IMR-90 (cell line): Measurements from ENCODE around the gene DPF1. TPM values are rescaled to one million over a fixed set of nuclear protein-coding genes. Genes with fewer than 3 reads are reported as not detected.
A peak's percentile ranks its signal among the peaks of the same experiment; 100 is the strongest.

ENCODE experiments used
- ATAC-seq: fragments of 200-7000 bp; cut with Tn5 transposase; 2 replicates; pipeline ENCODE4 v1.9.1; 2020; ENCODE audit warnings: low read depth, mild to moderate bottlenecking, moderate library complexity
- BruUV-seq: library from RNA; stranded (reverse); fragments of 400-500 nt; replicated peaks from 2 replicates; lab custom pipeline; 2021; lab: Mats Ljungman, UMichigan
- CTCF ChIA-PET: fragments of 300-600 bp; formaldehyde crosslinking; extraction: SDS; loops from one replicate; lab custom pipeline; 2021; ENCODE audit warnings: antibody characterized with exemption; lab: Yijun Ruan, JAX
- POLR2A ChIA-PET: fragments of 300-600 bp; sonication (Branson Sonifier 250); formaldehyde crosslinking; loops from one replicate; lab custom pipeline; 2022; ENCODE audit warnings: antibody characterized with exemption; ENCODE audit not compliant: unreplicated experiment; lab: Charles Lee
- DNase-seq: peaks from one replicate; pipeline ENCODE4 v3.0.0; 2013
- H2AFZ ChIP-seq: replicated peaks from 2 replicates; pipeline ENCODE3; 2013; ENCODE audit warnings: low read length, mild to moderate bottlenecking; ENCODE audit not compliant: poor library complexity
- H2AK5ac ChIP-seq: 2 replicates; pipeline ENCODE4 v1.6.1; 2013; ENCODE audit warnings: low read depth, low read length, inconsistent platforms
- H2AK9ac ChIP-seq: replicated peaks from 2 replicates; pipeline ENCODE3; 2013; ENCODE audit warnings: mild to moderate bottlenecking, low read depth, low read length, moderate library complexity; ENCODE audit not compliant: poor library complexity
- H2BK120ac ChIP-seq: 2 replicates; pipeline ENCODE4 v1.6.1; 2013; ENCODE audit warnings: low read depth, low read length, inconsistent platforms
- H2BK15ac ChIP-seq: 3 replicates; pipeline ENCODE4 v1.6.1; 2013; ENCODE audit warnings: low read depth, low read length, inconsistent platforms
- H2BK20ac ChIP-seq: 2 replicates; pipeline ENCODE4 v1.6.1; 2013; ENCODE audit warnings: low read depth, mild to moderate bottlenecking, inconsistent platforms, low read length, moderate library complexity
- H2BK5ac ChIP-seq: 2 replicates; pipeline ENCODE4 v1.6.1; 2013; ENCODE audit warnings: mild to moderate bottlenecking, low read depth, low read length, inconsistent platforms; ENCODE audit not compliant: poor library complexity, severe bottlenecking
- H3K14ac ChIP-seq: replicated peaks from 2 replicates; pipeline ENCODE4 v1.6.1; 2013; ENCODE audit warnings: low read depth, low read length, inconsistent platforms
- H3K18ac ChIP-seq: 2 replicates; pipeline ENCODE4 v1.6.1; 2013; ENCODE audit warnings: low read depth, low read length, control low read depth
- H3K23ac ChIP-seq: 2 replicates; pipeline ENCODE4 v1.6.1; 2013; ENCODE audit warnings: low read depth, low read length, inconsistent platforms
- H3K27ac ChIP-seq: 2 replicates; pipeline ENCODE4 v1.5.1; 2013; ENCODE audit warnings: mild to moderate bottlenecking, control low read depth, low read length; ENCODE audit not compliant: insufficient read depth
- H3K27me3 ChIP-seq: 2 replicates; pipeline ENCODE4 v1.6.1; 2013; ENCODE audit warnings: low read length; ENCODE audit not compliant: control insufficient read depth, insufficient read depth
- H3K36me3 ChIP-seq: 2 replicates; pipeline ENCODE4 v1.6.1; 2013; ENCODE audit warnings: low read length, mixed read lengths; ENCODE audit not compliant: control insufficient read depth, insufficient read depth
- H3K4ac ChIP-seq: 2 replicates; pipeline ENCODE4 v1.6.1; 2013; ENCODE audit warnings: low read depth, low read length, inconsistent platforms
- H3K4me1 ChIP-seq: 2 replicates; pipeline ENCODE4 v1.6.1; 2013; ENCODE audit warnings: low read length, mixed read lengths; ENCODE audit not compliant: control insufficient read depth, insufficient read depth
- H3K4me2 ChIP-seq: 2 replicates; pipeline ENCODE4 v1.6.1; 2013; ENCODE audit warnings: low read depth, mild to moderate bottlenecking, control low read depth, low read length, moderate library complexity
- H3K4me3 ChIP-seq: 2 replicates; pipeline ENCODE4 v1.5.1; 2013; ENCODE audit warnings: low read depth, mild to moderate bottlenecking, control low read depth, low read length, moderate library complexity; ENCODE audit not compliant: insufficient read depth
- H3K56ac ChIP-seq: 2 replicates; pipeline ENCODE4 v1.6.1; 2013; ENCODE audit warnings: low read length, inconsistent platforms; ENCODE audit not compliant: insufficient read depth; ENCODE audit errors: extremely low read depth
- H3K79me1 ChIP-seq, 2 experiments: 2 replicates each; pipeline ENCODE4 v1.6.1; 2013; ENCODE audit warnings: low read length in 2 of 2, inconsistent platforms in 1 of 2, low read depth in 1 of 2
- H3K9ac ChIP-seq: 2 replicates; pipeline ENCODE4 v1.6.1; 2013; ENCODE audit warnings: low read depth, low read length, control low read depth
- H3K9me1 ChIP-seq: 2 replicates; pipeline ENCODE4 v1.6.1; 2013; ENCODE audit warnings: low read length, inconsistent platforms; ENCODE audit not compliant: insufficient read depth
- H3K9me3 ChIP-seq: 2 replicates; pipeline ENCODE4 v1.6.1; 2013; ENCODE audit warnings: low read length; ENCODE audit not compliant: control insufficient read depth, insufficient read depth
- H4K20me1 ChIP-seq: 2 replicates; pipeline ENCODE4 v1.6.1; 2013; ENCODE audit warnings: low read length, inconsistent platforms; ENCODE audit not compliant: insufficient read depth
- H4K5ac ChIP-seq: 2 replicates; pipeline ENCODE4 v1.6.1; 2013; ENCODE audit warnings: mild to moderate bottlenecking, low read depth, low read length, control low read depth
- H4K8ac ChIP-seq, 2 experiments: 2 replicates each; pipeline ENCODE4 v1.6.1; 2013; ENCODE audit warnings: low read depth in 2 of 2, low read length in 2 of 2, control low read depth in 1 of 2, inconsistent platforms in 1 of 2
- H4K91ac ChIP-seq: 2 replicates; pipeline ENCODE4 v1.6.1; 2013; ENCODE audit warnings: low read depth, low read length, inconsistent platforms; ENCODE audit not compliant: insufficient read depth
- BHLHE40 ChIP-seq: fragments of 150-350 bp; IDR thresholded peaks from 2 replicates; pipeline ENCODE4 v1.6.1; 2016; ENCODE audit warnings: mild to moderate bottlenecking, low read depth, low read length
- CHD1 ChIP-seq: IDR thresholded peaks from 2 replicates; pipeline ENCODE4 v1.6.1; 2012; ENCODE audit warnings: low read depth, low read length, improper control_type of control experiment
- ELK1 ChIP-seq: fragments of 150-350 bp; IDR thresholded peaks from 2 replicates; pipeline ENCODE4 v1.6.1; 2016; ENCODE audit warnings: low read depth, mild to moderate bottlenecking, low read length, moderate library complexity, borderline replicate concordance
- FOS ChIP-seq: fragments of 150-350 bp; IDR thresholded peaks from 2 replicates; pipeline ENCODE4 v1.6.1; 2016; ENCODE audit warnings: low read depth, low read length
- MAFK ChIP-seq: IDR thresholded peaks from 2 replicates; pipeline ENCODE4 v1.6.1; 2012; ENCODE audit warnings: low read depth, low read length, improper control_type of control experiment
- MAZ ChIP-seq: IDR thresholded peaks from 2 replicates; pipeline ENCODE4 v1.6.1; 2012; ENCODE audit warnings: low read depth, mild to moderate bottlenecking, low read length, improper control_type of control experiment, moderate library complexity, borderline replicate concordance
- NFE2L2 ChIP-seq: fragments of 150-350 bp; IDR thresholded peaks from 2 replicates; pipeline ENCODE4 v1.6.1; 2016; ENCODE audit warnings: low read depth, mild to moderate bottlenecking, low read length
- POLR2A ChIP-seq: IDR thresholded peaks from 2 replicates; pipeline ENCODE4 v1.6.1; 2012; ENCODE audit warnings: mild to moderate bottlenecking, low read depth, low read length
- RAD21 ChIP-seq: IDR thresholded peaks from 2 replicates; pipeline ENCODE4 v1.6.1; 2012; ENCODE audit warnings: low read length, improper control_type of control experiment
- RCOR1 ChIP-seq: IDR thresholded peaks from 2 replicates; pipeline ENCODE4 v1.6.1; 2012; ENCODE audit warnings: mild to moderate bottlenecking, low read length, improper control_type of control experiment; ENCODE audit not compliant: insufficient replicate concordance
- SMC3 ChIP-seq: fragments of 150-350 bp; IDR thresholded peaks from 2 replicates; pipeline ENCODE4 v1.6.1; 2016; ENCODE audit warnings: low read depth, mild to moderate bottlenecking, antibody characterized with exemption, low read length, moderate library complexity
- WGBS, 2 experiments: methylation state at CpG; one replicate each; pipeline versions ENCODE4 v1.1.5 to v1.1.7; 2013; ENCODE audit warnings: missing lambda C conversion rate in 2 of 2; ENCODE audit not compliant: insufficient read length in 1 of 2; ENCODE audit errors: extremely low coverage in 2 of 2; 5-methylcytosine and 5-hydroxymethylcytosine counted together
- dilution Hi-C: fragments of 300-500 bp; cut with HindIII; formaldehyde crosslinking; loops from one replicate; pipeline ENCODE4 v1.14.3; 2018; ENCODE audit warnings: low sequenced_read_pairs; ENCODE audit not compliant: unreplicated experiment
- in situ Hi-C: fragments of 300-500 bp; cut with MboI; formaldehyde crosslinking; loops from 3 replicates; pipeline ENCODE4 v1.14.3; 2019; ENCODE audit warnings: low sequenced_read_pairs, inconsistent platforms, mixed read lengths
- intact Hi-C: fragments of 100-400 bp; cut with micrococcal nuclease; formaldehyde crosslinking; loops from 2 replicates; pipeline ENCODE4 v1.10.0; 2022
- polyA plus RNA-seq, 3 experiments: library from polyadenylated mRNA; depleted of rRNA; stranded (reverse); fragments of >200 nt; gene quantifications; 2 replicates each; pipeline ENCODE4 v1.2.3, GENCODE V29; 2012; ENCODE audit warnings: low replicate concordance in 1 of 3
- total RNA-seq: library from RNA; depleted of rRNA; stranded (reverse); fragments of >200 nt; gene quantifications from 2 replicates; pipeline ENCODE4 v1.2.3, GENCODE V29; 2012

Gene DPF1
- total and polyA plus RNA-seq, 2 of the 4 experiments (the other 2 are of a cell fraction): 3.2 to 5.5 TPM

DNA sequence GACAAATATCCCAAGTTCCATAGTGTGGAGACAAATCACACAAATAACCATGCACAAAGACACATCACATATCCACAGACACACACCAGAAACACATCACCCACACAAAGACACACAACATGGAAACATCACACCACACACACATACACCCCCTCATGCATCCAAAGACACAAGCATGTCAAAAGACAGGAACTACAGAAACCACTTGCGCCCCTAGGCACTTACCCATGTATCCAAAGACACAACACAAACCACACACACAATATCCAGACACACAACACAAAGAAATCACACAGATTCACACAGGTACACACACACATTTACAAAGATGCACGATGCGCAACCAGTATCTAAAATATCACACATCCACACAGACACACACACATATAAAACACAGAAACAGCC is 901 bp downstream of the DPF1 start:
- no peak overlapping the region for H4K5ac ChIP-seq
- no peaks in the 10 kb centered on the region for H3K9me3 ChIP-seq
- intact Hi-C loops: no loop called here
- dilution Hi-C loops: no loop called here
- TF ChIP-seq SMC3: no peak
- no peak for TF ChIP-seq FOS
- TF ChIP-seq CHD1: no peak
- no peak for TF ChIP-seq RAD21
- no peak for TF ChIP-seq BHLHE40
- no peak for TF ChIP-seq MAFK
- TF ChIP-seq RCOR1: no peak
- no peak for TF ChIP-seq NFE2L2
- no peak for TF ChIP-seq POLR2A
- no peak for TF ChIP-seq ELK1
- no peak for TF ChIP-seq MAZ
- DNase-seq (no peak), ATAC-seq (no peak)
- H3K4ac ChIP-seq: no peak overlapping the region
- no peak overlapping the region for H4K91ac ChIP-seq
- H2BK120ac ChIP-seq: no peak overlapping the region
- no peak overlapping the region for H3K14ac ChIP-seq
- ChIA-PET POLR2A (no interaction called here), CTCF (no interaction called here)
- H2AK9ac ChIP-seq: peak overlapping the region; percentile 18
- no peaks in the 10 kb centered on the region; the same call in 1 of the 2 replicates for H4K20me1 ChIP-seq
- H2AK5ac ChIP-seq: no peak overlapping the region
- no peak overlapping the region for H3K27ac ChIP-seq
- no peak overlapping the region for H4K8ac ChIP-seq
- peaks cover 2% of the 10 kb centered on the region; the same call in 1 of the 2 replicates for H3K36me3 ChIP-seq
- in situ Hi-C loops: no loop called here
- peaks cover 8 to 24% of the 10 kb centered on the region in 2 experiments for H3K79me1 ChIP-seq
- peak overlapping the region; percentile 92 for H3K23ac ChIP-seq
- no peak overlapping the region for H2BK5ac ChIP-seq
- no peak overlapping the region for H2BK20ac ChIP-seq
- 86% methylated on average over 3 of the region's 3 CpGs; no CpG with 5 or more reads in 1 of the 2 experiments for WGBS, 2 experiments
- H3K56ac ChIP-seq: no peak overlapping the region
- H3K9me1 ChIP-seq: peaks cover 14% of the 10 kb centered on the region
- H3K18ac ChIP-seq: no peak overlapping the region
- no peak overlapping the region for H3K4me2 ChIP-seq
- H3K4me1 ChIP-seq: peaks cover 3% of the 10 kb centered on the region; the same call in 1 of the 2 replicates
- H3K9ac ChIP-seq: no peak overlapping the region
- BruUV-seq: no TSS peak
- peak overlapping the region; percentile 16 for H2AFZ ChIP-seq
- H2BK15ac ChIP-seq: no peak overlapping the region
- no peak overlapping the region for H3K4me3 ChIP-seq
- no peaks in the 10 kb centered on the region for H3K27me3 ChIP-seq
